Measurements from ENCODE around the gene RDH14. TPM values are rescaled to one million over a fixed set of nuclear protein-coding genes. Genes with fewer than 3 reads are reported as not detected.

The RDH14 gene
- total and polyA plus RNA-seq, 4 experiments from 2014 or later: 18.0 to 42.6 (median 30.7) TPM

- Histone ChIP-seq H3K4me1 (ENCODE audit: insufficient read depth, low read length) (no peaks in the 10 kb centered on the region), H3K9me3 (ENCODE audit: control insufficient read depth in 1 of 2, low read length in 2 of 2) (no peaks in the 10 kb centered on the region), H3K27me3 (ENCODE audit: insufficient read depth, low read length) (no peaks in the 10 kb centered on the region), H3K36me3 (ENCODE audit: insufficient read depth, low read length) (no peaks in the 10 kb centered on the region), H3K4me3 (ENCODE audit: low read length in 2 of 2) (no peak overlapping the region), H3K27ac (ENCODE audit: low read depth, low read length) (no peak overlapping the region)
- Mint-ChIP-seq H3K27me3 (no peaks in the 10 kb centered on the region), H3K4me1 (no peaks in the 10 kb centered on the region), H3K36me3 (no peaks in the 10 kb centered on the region), H3K9me3 (no peaks in the 10 kb centered on the region), H3K27ac (no peak overlapping the region), H3K4me3 (no peak overlapping the region)
- POLR2A ChIA-PET (ENCODE audit: partially characterized antibody): no interaction called here
- intact Hi-C loops (cut with micrococcal nuclease): no loop called here
- no peak for DNase-seq
- CTCF ChIA-PET (ENCODE audit: partially characterized antibody): interaction anchor here (1.0 to 1.2 kb wide), 3 partner anchors 8 to 1339 kb away, joined by 3 to 4 read pairs (median 4); no protein-coding TSS in a partner anchor
Observed at GRCh38 chr2:18525852-18526251, 34.6 kb downstream of the RDH14 start.

GRCh38 chr2:18525236-18525635 lies 35.2 kb downstream of the RDH14 start:
- no peaks in the 10 kb centered on the region for H3K36me3 ChIP-seq (ENCODE audit: insufficient read depth, low read length)
- intact Hi-C loops (cut with micrococcal nuclease): no loop called here
- H3K4me3 Mint-ChIP-seq: no peak overlapping the region
- H3K27ac ChIP-seq (ENCODE audit: low read depth, low read length): no peak overlapping the region
- H3K27me3 Mint-ChIP-seq: peaks cover 0 to 3% of the 10 kb centered on the region in 2 donors
- POLR2A ChIA-PET (ENCODE audit: partially characterized antibody): interaction anchor here (0.9 kb wide), 1 partner anchor 1343 kb away, joined by 3 read pairs; no protein-coding TSS in a partner anchor
- H3K9me3 Mint-ChIP-seq: no peaks in the 10 kb centered on the region
- CTCF ChIA-PET (ENCODE audit: partially characterized antibody): interaction anchor here (1.0 to 1.2 kb wide), 2 partner anchors 1338 to 1339 kb away, joined by 3 to 4 read pairs; no protein-coding TSS in a partner anchor
- no peak for DNase-seq
- no peaks in the 10 kb centered on the region for H3K9me3 ChIP-seq (ENCODE audit: control insufficient read depth in 1 of 2, low read length in 2 of 2)
- no peaks in the 10 kb centered on the region for H3K4me1 ChIP-seq (ENCODE audit: insufficient read depth, low read length)
- H3K36me3 Mint-ChIP-seq: no peaks in the 10 kb centered on the region
- no peaks in the 10 kb centered on the region for H3K27me3 ChIP-seq (ENCODE audit: insufficient read depth, low read length)
- H3K4me1 Mint-ChIP-seq: no peaks in the 10 kb centered on the region
- no peak overlapping the region for H3K27ac Mint-ChIP-seq
- no peak overlapping the region for H3K4me3 ChIP-seq (ENCODE audit: low read length in 2 of 2)

- H3K36me3 ChIP-seq (ENCODE audit: insufficient read depth, low read length): no peaks in the 10 kb centered on the region
- Mint-ChIP-seq H3K9me3 (no peaks in the 10 kb centered on the region), H3K27ac (no peak overlapping the region), H3K36me3 (no peaks in the 10 kb centered on the region), H3K4me1 (no peaks in the 10 kb centered on the region), H3K4me3 (no peak overlapping the region), H3K27me3 (peaks cover 5 to 10% of the 10 kb centered on the region in 2 donors)
- ChIA-PET CTCF (ENCODE audit: partially characterized antibody) (interaction anchor here (3.3 to 8.1 kb wide), 3 partner anchors 12 to 1341 kb away, joined by 12 to 151 read pairs (median 35); no protein-coding TSS in a partner anchor), POLR2A (ENCODE audit: partially characterized antibody) (no interaction called here)
- intact Hi-C loops (cut with micrococcal nuclease): no loop called here
- peaks cover 4% of the 10 kb centered on the region for H3K27me3 ChIP-seq (ENCODE audit: insufficient read depth, low read length)
- H3K4me3 ChIP-seq (ENCODE audit: low read length in 2 of 2): no peak overlapping the region
- no peak overlapping the region for H3K27ac ChIP-seq (ENCODE audit: low read depth, low read length)
- DNase-seq: no peak
- no peaks in the 10 kb centered on the region for H3K4me1 ChIP-seq (ENCODE audit: insufficient read depth, low read length)
- no peaks in the 10 kb centered on the region for H3K9me3 ChIP-seq (ENCODE audit: control insufficient read depth in 1 of 2, low read length in 2 of 2)
Observed at GRCh38 chr2:18522484-18523146, 37.8 kb downstream of the RDH14 start.

- no peaks in the 10 kb centered on the region for H3K9me3 Mint-ChIP-seq
- ChIA-PET POLR2A (ENCODE audit: partially characterized antibody) (interaction anchor here (0.9 to 1.1 kb wide), 2 partner anchors 40 to 841 kb away, joined by 3 to 4 read pairs; partner anchors contain the start of gene RDH14), CTCF (ENCODE audit: partially characterized antibody) (interaction anchor here (0.6 to 8.1 kb wide), 24 partner anchors 7 to 1348 kb away, joined by 3 to 151 read pairs (median 5); partner anchors contain the start of gene RDH14)
- intact Hi-C loops (cut with micrococcal nuclease): loop anchor here (1.0 kb wide), 2 partner anchors 40 to 843 kb away; partner anchors contain the start of gene RDH14
- H3K27me3 Mint-ChIP-seq: peaks cover 14% of the 10 kb centered on the region in 2 donors
- no peaks in the 10 kb centered on the region for H3K4me1 Mint-ChIP-seq
- H3K4me3 ChIP-seq (ENCODE audit: low read length in 2 of 2): no peak overlapping the region
- peaks cover 4% of the 10 kb centered on the region for H3K27me3 ChIP-seq (ENCODE audit: insufficient read depth, low read length)
- H3K4me3 Mint-ChIP-seq: no peak overlapping the region
- no peak overlapping the region for H3K27ac Mint-ChIP-seq
- H3K36me3 Mint-ChIP-seq: no peaks in the 10 kb centered on the region
- H3K9me3 ChIP-seq (ENCODE audit: control insufficient read depth in 1 of 2, low read length in 2 of 2): no peaks in the 10 kb centered on the region
- H3K27ac ChIP-seq (ENCODE audit: low read depth, low read length): no peak overlapping the region
- no peaks in the 10 kb centered on the region for H3K4me1 ChIP-seq (ENCODE audit: insufficient read depth, low read length)
- peak; percentile 56 to 67 (median 62) for DNase-seq
- H3K36me3 ChIP-seq (ENCODE audit: insufficient read depth, low read length): no peaks in the 10 kb centered on the region
Observed at GRCh38 chr2:18520451-18521425, 39.7 kb downstream of the RDH14 start.

- Mint-ChIP-seq H3K4me3 (no peak overlapping the region), H3K9me3 (no peaks in the 10 kb centered on the region), H3K36me3 (no peaks in the 10 kb centered on the region), H3K27me3 (peaks cover 14 to 16% of the 10 kb centered on the region in 2 donors), H3K27ac (no peak overlapping the region), H3K4me1 (no peaks in the 10 kb centered on the region)
- H3K9me3 ChIP-seq (ENCODE audit: control insufficient read depth in 1 of 2, low read length in 2 of 2): no peaks in the 10 kb centered on the region
- H3K4me3 ChIP-seq (ENCODE audit: low read length in 2 of 2): no peak overlapping the region
- H3K4me1 ChIP-seq (ENCODE audit: insufficient read depth, low read length): no peaks in the 10 kb centered on the region
- DNase-seq: no peak
- intact Hi-C loops (cut with micrococcal nuclease): loop anchor here (1.0 kb wide), 2 partner anchors 40 to 843 kb away; partner anchors contain the start of gene RDH14
- ChIA-PET CTCF (ENCODE audit: partially characterized antibody) (interaction anchor here (0.6 to 8.1 kb wide), 18 partner anchors 8 to 1344 kb away, joined by 3 to 151 read pairs (median 5); partner anchors contain the start of gene RDH14), POLR2A (ENCODE audit: partially characterized antibody) (interaction anchor here (1.1 kb wide), 1 partner anchor 41 kb away, joined by 4 read pairs; the partner anchor contains the start of gene RDH14)
- peaks cover 4% of the 10 kb centered on the region for H3K27me3 ChIP-seq (ENCODE audit: insufficient read depth, low read length)
- no peak overlapping the region for H3K27ac ChIP-seq (ENCODE audit: low read depth, low read length)
- no peaks in the 10 kb centered on the region for H3K36me3 ChIP-seq (ENCODE audit: insufficient read depth, low read length)
Observed at GRCh38 chr2:18519914-18520450, 40.5 kb downstream of the RDH14 start.

GRCh38 chr2:18518116-18519111 lies 42.0 kb downstream of the RDH14 start:
- Mint-ChIP-seq H3K27ac (no peak overlapping the region), H3K9me3 (no peaks in the 10 kb centered on the region), H3K4me1 (no peaks in the 10 kb centered on the region), H3K27me3 (peaks cover 21 to 22% of the 10 kb centered on the region in 2 donors), H3K4me3 (no peak overlapping the region), H3K36me3 (no peaks in the 10 kb centered on the region)
- H3K4me1 ChIP-seq (ENCODE audit: insufficient read depth, low read length): no peaks in the 10 kb centered on the region
- peaks cover 4% of the 10 kb centered on the region for H3K27me3 ChIP-seq (ENCODE audit: insufficient read depth, low read length)
- no peak overlapping the region for H3K4me3 ChIP-seq (ENCODE audit: low read length in 2 of 2)
- H3K36me3 ChIP-seq (ENCODE audit: insufficient read depth, low read length): no peaks in the 10 kb centered on the region
- no peaks in the 10 kb centered on the region for H3K9me3 ChIP-seq (ENCODE audit: control insufficient read depth in 1 of 2, low read length in 2 of 2)
- intact Hi-C loops (cut with micrococcal nuclease): no loop called here
- CTCF ChIA-PET (ENCODE audit: partially characterized antibody): interaction anchor here (0.6 to 8.1 kb wide), 13 partner anchors 8 to 1356 kb away, joined by 3 to 151 read pairs (median 4); no protein-coding TSS in a partner anchor
- POLR2A ChIA-PET (ENCODE audit: partially characterized antibody): no interaction called here
- DNase-seq: no peak
- no peak overlapping the region for H3K27ac ChIP-seq (ENCODE audit: low read depth, low read length)

Data from CD4-positive, alpha-beta memory T cell (primary cell).